ENCODE results near the gene WDR86. TPM values are rescaled to one million over a fixed set of nuclear protein-coding genes. Genes with fewer than 3 reads are reported as not detected.

WDR86 gene
- total RNA-seq, 1 experiment from 2014 or later, result not detected

DNA sequence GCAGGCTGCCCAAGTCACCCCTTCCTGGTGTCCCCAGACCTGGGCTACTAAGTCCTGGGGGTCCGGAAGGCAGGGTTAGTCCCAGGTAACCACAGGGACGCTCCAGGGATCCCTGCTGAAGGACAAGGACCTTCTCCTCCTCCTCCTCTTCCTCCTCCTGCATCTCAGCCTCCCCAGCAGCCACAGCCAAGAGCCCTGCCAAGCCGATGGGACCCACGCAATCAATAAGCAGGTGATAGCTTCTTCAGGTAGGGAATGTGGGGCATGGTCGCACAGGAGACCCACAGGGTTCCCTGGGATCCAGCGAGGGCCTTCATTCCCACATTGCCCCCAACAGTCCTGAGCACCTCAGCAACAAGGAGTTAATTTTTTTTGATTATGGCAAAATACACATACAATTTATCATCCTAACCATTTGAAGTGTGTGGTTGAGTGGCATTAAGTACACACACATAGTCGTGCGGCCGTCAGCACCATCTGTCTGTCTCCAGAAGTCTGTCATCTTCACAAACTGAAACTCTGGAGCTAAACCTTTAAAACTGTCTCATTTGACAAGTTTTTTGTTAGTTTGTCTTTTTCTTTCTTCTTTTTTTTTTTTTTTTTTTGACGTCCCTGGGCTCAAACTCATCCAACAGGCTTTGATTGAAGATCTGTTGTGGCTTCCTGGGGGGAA is 18.0 kb upstream of the WDR86 start:
- no peak for DNase-seq (ENCODE audit: low read depth)

DNA sequence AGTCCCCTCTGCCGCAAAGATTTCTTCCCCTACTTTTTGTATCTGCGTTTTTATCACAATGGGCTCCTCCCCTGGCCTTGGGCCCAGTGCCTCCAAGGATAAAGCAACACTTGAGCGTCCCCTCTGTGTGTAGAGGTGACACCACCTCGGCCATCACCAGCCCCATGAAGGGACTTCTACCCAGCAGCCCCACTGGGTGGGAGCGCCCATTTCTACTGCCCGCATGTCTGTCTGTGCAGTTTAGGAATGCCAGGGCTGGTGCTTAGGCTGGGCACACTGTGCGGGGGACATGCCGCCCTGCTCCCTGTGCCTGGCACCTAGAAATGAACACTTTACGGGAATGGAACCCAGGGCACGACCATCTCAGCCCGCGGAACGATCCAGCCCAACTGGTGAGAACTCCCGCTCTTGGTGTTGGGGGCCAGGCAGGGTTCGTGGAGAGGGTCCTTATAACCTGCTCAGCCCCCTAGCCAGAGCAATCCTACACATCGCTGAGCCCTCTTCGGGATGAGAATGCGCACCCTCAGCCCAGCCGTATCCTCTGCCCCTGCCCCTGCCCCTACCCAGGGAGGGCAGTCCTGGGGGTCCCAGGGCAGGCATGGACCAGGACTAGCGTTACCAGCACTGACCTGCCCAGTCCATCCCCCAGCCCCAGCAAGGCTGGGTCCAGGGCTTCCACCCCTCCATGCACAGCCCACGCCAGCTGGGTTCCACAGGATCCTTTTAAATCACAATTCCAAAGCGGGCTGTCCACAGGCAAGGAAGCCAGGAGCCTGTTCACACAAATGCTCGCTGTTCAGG is 17.3 kb upstream of the WDR86 start:
- no peak for DNase-seq (ENCODE audit: low read depth)

DNA sequence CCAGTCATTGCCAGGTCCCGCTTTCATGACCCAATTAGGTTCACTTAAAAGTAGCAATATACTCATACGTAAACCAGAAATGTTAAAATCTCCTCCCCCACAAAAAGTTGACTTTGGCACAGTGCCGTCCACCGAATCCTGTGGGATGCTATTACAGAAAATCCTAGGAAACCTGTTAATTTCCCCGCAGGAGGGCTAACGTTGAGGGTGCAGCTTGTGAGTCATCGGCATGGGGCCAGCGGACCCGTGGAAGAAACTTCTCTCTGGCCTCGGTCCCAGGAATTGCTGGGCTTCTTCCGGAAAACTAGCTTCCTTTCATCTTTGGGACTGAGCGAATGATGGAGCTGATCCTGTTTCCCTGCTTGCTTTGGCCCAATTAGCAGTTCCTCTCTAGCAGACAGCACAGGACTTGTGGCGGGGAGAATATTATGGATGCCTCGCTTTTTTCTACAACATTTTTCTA is 16.6 kb upstream of the WDR86 start:
- peak; percentile 96 for DNase-seq (ENCODE audit: low read depth)

DNA sequence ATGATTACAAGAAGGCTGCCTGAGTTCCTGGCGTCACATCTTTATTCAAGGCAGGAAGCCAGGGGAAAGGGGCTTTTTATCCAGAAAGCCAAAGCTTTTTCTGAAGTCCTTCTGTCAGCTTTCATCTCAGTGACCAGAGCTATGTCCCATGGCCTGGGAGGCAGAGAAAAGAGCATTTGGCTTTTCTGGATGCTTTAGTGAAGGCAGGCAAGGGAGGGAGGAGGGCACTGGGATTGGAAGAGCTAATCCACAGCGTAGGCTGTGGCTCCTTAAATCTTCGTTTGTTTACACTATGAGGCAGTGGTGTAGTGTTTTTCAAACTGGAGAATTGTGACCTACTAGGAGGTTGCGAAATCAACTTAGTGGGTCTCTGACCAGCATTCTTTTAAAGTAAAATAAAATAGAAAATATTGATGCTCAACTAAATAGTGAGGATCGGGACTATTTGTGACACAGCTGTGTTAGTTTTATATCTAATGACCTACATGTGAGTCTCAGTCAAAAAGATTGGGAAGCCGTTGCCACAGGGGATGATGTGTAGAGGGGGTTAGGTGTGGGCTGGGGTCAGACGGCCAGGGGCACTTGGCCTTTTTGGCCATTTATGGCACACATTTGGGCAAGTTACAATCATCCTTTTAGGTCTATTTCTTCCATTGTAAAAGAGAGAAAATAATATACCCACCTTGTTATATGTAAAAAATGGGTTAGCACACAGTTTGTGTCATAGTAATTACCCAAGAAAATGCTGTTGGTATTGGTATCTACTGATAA is 16.0 kb upstream of the WDR86 start:
- peak; percentile 57 for DNase-seq (ENCODE audit: low read depth)

DNA sequence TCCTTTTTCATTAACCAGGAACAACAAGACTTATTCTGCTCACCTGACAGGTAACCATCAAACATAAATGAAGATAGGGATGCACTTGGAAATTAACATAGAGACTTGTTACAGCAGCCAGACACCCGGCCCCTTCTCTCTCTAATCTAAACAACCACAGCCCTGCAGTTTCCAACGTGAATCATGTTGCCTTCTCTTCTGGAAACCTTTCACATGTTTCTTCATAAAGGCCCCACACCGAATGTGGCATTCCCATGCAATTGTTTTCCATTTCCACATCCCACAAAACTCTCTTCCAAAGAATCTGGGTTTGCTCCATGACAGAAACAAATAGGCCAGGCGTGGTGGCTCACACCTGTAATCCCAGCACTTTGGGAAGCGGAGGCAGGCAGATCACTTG is 15.0 kb upstream of the WDR86 start:
- no peak for DNase-seq (ENCODE audit: low read depth)

DNA sequence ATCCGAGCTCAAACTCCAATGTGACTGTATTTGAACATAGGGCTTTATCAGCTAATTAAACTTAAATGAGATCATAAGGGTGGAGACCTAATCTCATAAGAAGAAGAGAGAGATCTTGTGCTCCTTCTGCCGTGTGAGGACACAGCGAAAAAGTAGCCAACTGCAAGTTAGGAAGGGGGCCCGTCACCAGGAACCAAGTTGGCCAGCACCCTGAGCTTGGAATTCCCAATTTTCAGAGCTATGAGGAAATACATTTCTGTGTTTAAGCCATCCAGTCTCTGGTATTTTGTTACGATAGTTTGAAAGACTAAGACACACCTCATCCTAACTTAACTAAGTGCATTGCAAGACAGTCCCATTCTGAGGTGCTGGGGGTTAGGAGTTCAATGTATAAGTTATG is 14.1 kb upstream of the WDR86 start:
- no peak for DNase-seq (ENCODE audit: low read depth)

DNA sequence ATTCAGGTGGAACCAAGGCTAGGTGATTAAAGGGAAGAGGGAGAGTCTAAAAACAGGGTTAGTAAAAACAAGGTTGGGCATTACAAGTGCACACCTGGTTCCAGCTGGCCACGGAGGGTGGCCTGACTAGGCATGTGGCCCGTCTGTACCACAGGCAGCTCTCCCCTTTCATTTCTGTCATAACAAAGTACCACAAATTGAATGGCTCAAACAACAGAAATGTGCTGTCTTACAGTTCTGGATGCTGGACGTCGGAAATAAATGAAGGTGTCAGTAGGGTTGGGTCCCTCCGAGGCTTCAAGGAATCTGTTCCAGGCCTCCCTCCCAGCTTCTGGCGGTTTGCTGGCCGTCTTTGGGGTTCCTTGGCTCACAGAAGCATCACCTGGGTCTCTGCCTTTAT is 13.4 kb upstream of the WDR86 start:
- DNase-seq (ENCODE audit: low read depth), result no peak

DNA sequence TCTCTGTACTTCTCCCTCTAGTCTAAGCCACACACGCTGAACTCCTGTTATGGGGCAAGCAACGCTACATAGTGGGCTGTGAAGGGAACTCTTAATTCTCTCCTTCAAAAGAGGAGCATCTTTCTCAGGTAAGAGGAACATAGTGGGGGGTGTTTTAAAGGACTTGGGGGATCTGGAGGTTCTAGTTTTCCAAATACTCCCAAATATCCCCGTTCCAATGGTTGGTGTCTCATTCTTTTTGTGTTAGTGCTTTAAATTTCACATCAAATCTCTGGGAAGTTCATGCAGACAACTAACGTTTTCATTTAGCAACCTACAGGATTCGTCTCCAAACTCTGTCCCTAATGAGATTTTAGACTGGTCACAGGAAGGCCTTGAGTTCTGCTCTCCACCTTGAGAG is 12.4 kb upstream of the WDR86 start:
- no peak for DNase-seq (ENCODE audit: low read depth)

DNA sequence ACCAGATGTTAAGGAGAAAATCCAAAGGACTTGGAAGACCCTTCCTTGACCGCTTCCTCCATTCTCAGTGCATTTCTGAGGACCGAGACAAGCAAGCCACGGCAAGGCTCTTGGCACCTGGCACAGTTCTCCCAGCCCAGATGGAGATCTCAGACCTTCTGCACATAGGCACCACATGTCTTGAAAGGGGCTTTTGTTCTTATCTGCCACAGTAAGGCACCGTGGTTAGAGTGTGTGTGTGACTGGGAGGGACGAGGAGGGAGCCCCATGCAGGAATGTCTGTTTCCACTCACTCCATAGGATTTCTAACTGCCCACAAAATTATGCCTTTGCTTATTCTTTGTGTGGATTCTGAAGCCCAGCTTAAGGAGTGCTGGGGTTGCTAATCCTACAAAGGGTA is 10.3 kb upstream of the WDR86 start:
- DNase-seq (ENCODE audit: low read depth), result peak; percentile 59

DNA sequence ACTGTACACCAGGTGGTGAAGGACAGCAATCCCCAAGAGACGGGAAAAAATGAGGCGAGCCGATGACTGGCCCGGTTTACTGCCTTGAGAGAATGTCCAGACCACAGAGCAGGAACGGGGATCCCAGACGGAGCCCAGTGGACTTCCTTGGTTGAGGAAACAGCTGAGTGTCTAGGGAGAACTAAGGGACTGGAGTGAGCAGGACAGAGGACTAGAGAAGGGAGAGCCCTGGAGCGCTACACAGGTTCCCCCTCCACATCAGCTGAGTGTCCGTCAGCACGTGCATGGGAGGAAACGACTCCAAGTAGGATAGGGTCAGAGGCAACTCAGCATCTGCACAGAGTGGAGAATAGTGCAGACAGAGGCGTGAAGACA is 7.1 kb upstream of the WDR86 start:
- DNase-seq (ENCODE audit: low read depth), result no peak

DNA sequence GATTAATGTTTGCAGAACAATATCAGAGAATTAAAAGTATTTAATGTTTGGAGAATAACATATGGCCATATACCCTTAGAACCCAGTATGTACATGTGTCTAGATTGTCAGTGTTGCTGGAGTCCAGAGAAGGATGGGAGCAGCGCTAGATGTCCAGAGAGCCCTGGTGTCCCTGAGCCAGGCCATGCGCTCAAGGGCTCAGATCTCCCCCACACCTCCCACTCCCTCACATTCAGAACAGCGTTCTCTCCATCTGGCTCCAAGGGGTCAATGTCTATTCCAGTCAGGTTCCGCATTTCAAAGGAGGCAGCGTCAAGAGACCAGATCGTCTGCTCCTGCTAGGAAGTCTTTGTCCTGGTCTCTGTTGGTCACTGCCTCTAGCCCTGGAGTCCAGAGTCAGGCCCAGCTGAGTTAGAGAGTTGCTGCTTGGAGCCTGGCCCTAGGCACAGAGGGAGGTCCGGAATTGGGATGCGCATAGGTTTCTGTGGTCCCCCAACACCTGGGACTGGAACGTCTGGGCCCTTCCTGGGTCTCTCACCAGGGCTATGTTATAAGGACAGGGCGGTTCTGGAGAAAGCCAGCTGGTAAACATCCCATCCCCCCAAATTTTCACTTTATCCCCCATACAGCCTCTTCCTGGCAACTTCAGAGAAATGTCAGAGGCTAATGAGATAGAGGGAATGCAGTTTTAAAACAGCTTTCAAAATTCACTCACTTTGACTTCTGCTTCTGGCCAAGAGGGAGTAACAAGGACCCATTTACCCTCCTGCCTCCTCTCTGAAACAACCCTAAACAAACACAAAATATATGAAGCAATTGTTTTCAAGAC is 6.5 kb upstream of the WDR86 start:
- DNase-seq (ENCODE audit: low read depth), result no peak

DNA sequence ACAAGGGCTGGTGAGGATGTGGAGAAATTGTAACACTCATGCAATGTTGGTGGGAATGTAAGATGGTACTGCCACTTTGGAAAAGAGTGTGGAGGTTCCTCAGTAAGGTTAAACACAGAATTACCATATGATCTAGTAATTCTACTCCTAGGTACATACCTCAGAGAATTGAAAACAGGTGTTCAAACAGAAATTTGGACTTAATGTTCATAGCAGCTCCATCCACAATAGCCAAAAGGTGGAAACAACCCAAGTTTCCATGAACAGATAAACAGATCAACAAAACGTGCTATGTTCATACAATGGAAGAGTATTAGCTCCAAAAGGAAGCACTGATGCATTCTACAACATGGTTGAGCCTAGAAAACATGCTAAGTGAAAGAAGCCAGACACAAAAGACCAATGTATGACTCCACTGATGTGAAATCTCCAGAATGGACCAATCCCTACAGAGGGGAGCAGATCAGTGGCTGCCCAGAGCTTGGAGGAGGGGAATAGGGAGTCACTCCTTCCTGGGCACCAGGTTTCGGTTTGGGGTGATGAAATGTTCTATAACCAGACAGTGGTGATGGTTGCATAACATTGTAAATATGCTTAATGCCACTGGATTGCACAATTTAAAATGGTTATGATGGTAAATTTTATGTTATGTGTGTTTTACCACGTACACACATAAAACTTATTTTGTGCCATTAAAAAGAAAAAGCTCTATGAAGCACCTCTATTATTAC is 5.7 kb upstream of the WDR86 start:
- no peak for DNase-seq (ENCODE audit: low read depth)

DNA sequence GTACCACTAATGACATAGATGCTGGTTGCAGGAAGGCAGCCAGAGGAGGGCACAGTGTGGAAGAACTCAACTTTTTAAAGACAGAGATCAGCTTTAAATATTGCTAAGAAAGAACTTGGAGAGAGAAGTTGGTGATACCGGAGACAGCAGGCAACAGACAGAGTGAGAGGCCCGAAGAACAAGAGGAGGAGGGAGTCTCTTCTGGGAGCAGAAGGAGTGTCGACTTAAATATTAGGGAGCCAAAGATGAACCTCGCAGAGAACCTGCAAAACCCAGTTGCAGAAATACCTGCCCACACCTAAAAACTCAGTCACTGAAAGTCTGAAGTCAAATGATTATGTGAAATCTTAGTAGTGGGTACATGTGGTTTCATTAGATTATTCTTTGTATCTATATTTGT is 3.4 kb upstream of the WDR86 start:
- DNase-seq (ENCODE audit: low read depth), result no peak

DNA sequence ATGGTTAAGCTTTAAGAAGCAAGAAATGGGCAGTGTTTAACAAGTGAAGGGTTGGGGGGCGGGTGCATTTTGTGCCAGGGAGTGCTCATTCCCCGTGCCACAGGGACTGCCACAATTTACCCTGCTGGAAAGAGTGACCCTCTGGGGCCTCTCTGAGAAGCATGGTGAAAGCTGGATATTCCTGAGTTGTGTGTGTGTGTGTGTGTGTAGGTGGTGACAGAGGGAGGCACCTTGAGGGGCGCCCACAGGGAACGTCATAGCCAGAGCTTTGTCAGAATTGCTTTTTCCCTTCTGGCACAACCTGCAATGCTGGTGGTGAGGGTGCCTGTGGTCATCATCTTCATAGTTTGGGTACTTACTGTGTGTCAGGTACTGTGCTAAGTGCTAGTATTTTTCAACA is 2.5 kb upstream of the WDR86 start:
- DNase-seq (ENCODE audit: low read depth), result no peak

DNA sequence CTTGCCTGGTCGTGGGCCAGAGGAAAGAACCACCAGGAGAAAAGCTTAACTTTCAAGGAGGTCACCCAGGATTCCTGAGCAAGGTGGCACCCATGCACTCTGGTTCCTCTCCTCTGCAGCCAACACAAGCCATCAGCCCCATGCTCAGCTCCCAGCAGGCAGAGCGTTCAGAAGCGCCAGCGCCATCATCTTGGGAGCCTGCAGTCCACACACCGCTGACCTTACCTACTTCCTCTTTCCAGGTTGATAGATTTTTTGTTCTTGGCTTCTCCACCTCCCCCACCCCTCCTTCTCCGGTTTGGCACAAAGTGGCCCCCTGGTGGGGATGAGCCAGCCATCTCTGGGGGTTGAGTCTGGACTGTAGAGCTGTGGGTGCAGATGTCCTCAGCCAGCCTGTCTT is 1.7 kb upstream of the WDR86 start:
- DNase-seq (ENCODE audit: low read depth), result no peak

DNA sequence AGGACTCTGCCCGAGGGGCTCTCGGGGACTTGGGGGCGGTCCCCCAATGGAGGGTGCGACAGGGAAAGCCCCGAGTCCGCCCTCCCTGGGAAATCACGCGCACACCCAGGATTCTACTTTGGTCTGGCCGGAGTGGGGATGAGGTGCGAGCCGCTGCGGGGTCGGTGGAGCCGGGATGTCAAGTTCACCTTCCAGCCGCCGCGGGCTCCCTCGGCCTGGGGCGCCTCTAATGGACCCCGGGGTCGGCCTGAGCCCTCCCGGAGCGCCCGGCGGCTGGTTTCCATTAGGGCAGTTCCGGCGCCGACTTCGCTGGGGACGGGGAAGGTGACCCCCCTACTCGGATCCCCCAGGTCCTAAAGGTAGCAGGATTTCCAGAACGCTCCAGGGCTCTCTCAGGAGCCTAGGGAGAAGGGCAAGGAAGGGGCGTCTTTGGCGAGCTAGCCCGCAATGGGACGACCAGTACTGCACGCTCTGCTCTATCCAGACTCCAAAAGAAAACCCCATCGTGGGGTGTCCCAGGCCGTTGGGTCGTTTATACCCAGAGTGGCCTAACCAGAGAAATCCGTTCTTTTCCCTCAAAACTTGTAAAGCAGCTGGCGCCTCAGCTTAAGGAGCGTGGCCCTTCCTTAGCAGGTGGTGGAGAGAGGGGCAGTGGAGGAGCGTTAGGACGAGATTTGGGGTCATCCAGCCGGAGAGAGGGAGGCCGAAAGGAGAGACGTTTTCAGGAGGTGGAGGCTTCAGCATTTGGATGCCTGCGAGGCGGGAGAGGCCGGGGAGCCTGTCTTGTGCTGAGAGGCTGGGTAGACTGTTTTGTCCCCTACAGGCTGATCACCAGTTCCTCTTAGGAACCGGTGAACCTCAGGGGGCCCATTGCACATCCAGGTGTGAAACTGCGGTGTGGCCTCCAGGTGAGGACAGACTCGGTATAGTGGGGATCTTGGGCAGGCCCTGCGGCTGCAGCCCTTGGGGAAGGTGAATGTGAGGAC is 860 bp upstream of the WDR86 start:
- DNase-seq (ENCODE audit: low read depth), result no peak

DNA sequence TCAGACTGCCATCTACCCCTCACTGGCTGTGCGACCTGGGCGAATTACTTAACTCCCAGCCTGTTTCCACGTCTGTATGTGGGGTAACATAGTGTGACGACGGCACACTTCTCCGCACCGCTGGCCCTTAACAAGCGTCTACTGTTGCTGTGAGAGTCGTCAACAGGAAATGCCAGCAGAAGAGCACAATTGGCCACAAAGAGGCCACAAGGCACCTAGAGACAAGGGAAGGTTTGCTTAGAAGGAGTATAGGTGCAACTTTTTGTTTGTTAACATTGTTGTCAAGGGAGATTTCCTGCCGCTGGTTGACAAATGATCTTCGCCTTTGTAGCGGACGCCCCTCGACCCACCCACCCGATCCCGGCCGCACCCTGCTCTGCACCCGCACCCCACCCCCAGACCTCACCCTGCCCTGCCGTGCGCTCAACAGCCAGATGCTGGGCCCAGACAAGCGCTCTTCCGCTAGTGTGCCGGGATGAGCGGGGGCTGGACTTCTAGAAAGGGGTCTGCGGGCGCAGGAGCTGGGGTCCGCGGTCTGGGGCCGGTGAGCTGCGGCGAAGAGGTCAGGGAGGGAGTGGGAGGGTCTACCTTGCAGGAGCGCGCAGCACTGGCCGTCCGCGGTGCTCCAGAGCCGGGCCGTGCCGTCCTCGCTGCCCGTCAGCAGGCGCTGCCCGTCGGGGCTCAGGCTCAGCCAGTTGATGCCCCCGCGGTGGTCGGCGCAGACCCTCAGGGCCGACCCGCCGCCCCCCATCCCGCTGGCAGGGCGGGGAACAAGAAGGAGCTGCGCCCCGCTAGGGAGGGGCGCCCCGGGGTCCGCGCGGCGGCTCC is 785 bp downstream of the WDR86 start:
- no peak for DNase-seq (ENCODE audit: low read depth)

DNA sequence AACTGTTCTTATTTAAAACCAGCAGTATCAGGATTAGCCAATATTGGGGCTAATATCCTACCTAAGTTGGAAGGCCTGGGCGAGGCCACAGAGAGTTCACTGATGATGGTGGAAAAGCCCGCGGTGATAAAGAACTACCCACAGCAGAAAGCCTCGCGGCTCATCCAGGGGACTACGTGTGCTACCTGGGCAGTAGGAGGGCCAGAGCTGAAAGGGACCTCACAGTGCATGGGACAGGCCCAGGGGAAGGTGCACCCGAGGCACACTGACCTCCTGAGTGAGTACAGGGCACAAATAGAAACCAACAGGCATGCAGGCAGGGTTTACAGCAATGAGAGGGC is 1.4 kb downstream of the WDR86 start:
- DNase-seq (ENCODE audit: low read depth), result no peak
